GM21786 (cell line): ENCODE measurements around the gene ANTXR2.
"Not testable (repeated sequence)": the region's sequence is repeated elsewhere in the genome, so short reads cannot be mapped to it uniquely, and the experiment has no call there.

Experiments
- ATAC-seq: cut with Tn5 transposase; IDR thresholded peaks from one replicate; pipeline ENCODE4 v1.9.1; 2021; ENCODE audit not compliant: unreplicated experiment

The ANTXR2 gene

GRCh38 chr4:79996851-79997250 lies 76.2 kb downstream of the ANTXR2 start:
- ATAC-seq, result no peak

GRCh38 chr4:79993476-79993875 lies 79.6 kb downstream of the ANTXR2 start:
- no peak for ATAC-seq

- ATAC-seq, result no peak
These were observed 81.4 kb downstream of the ANTXR2 start for GRCh38 chr4:79991601-79992000.

GRCh38 chr4:79991100-79991499 lies 81.9 kb downstream of the ANTXR2 start:
- ATAC-seq, result not testable (repeated sequence)

GRCh38 chr4:79987401-79987800 lies 85.6 kb downstream of the ANTXR2 start:
- ATAC-seq, result no peak

- ATAC-seq, result no peak
These were observed 89.6 kb downstream of the ANTXR2 start for GRCh38 chr4:79983431-79983830.

GRCh38 chr4:79982601-79983322 lies 90.3 kb downstream of the ANTXR2 start:
- ATAC-seq, result no peak

DNA sequence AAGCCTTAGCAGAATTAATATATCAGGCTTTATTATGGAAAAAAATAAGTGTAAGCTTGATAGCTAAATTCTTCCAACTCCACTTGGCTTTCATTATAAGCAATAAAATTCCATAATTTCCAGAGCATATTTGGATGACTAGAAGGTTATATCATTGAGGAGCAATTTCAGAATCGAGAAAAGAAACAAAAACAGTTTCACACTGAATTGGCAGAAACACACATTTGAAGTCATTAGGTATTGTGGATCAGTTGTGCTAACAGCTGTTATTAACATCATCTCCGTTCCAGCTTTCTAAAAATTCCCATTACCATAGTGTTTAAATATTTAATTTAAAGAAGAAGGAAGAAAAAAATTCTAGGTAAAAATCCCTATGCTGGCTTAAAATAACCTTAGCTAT lies 92.6 kb downstream of the ANTXR2 start:
- no peak for ATAC-seq

GRCh38 chr4:79979785-79980437 lies 93.1 kb downstream of the ANTXR2 start:
- no peak for ATAC-seq

- ATAC-seq, result no peak
These were observed 95.7 kb downstream of the ANTXR2 start for GRCh38 chr4:79977131-79977840.

GRCh38 chr4:79964400-79965211 lies 108.4 kb downstream of the ANTXR2 start:
- no peak for ATAC-seq

DNA sequence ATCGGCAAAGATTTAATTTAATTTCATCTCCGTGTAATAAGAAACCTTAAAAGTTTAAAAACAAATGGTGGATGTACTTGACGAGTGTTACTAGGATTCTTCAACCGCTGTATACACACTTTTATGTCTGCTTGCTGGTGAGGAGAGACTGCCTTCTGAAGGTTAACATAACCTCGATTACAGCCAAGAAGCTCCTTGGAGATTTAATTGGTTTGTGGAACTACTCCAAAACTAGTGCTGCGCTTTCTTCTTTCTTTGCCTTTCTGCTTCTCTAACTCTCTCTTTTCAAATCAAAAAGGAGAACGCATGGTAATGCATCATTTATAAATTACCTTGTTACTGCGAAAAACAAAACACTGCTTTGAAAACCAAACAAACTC lies 109.0 kb downstream of the ANTXR2 start:
- ATAC-seq, result no peak

- no peak for ATAC-seq
These were observed 113.4 kb downstream of the ANTXR2 start for GRCh38 chr4:79959652-79960051.

DNA sequence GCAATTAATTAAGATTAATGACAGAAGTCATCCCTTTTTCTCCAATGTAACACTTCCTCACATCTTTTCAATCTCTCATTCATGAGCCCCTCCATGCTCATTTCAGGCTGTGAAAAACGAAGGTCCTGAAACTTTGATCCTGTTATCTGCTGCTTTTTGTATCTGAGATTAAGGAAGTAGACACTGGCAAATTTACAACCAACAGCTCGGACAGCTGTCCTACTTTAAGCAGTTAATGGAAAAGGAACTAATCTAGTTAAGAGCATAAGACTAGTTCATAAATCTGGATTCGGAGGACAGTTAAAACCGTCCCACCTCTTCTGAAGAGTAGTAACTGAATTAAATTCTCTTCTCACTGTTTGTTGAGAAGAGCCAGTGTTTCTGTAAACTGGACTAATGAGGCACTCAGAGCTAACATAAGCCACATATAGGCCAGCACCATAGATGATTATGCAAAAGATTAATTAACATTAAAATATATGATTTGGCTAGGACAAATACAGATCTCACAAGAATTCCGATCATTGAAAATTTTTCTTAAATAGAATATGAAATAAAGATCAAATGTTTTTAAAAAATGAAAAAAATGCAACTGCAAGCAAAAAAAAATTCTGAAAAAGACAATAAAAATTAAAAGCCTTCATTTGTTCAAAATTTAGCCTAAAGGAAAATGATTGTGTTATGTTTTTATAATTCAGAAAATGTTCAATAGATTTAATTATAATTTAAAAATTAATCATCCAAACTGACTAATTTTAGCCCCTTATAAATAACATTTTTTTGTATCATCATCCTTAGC lies 114.4 kb downstream of the ANTXR2 start:
- ATAC-seq, result no peak

DNA sequence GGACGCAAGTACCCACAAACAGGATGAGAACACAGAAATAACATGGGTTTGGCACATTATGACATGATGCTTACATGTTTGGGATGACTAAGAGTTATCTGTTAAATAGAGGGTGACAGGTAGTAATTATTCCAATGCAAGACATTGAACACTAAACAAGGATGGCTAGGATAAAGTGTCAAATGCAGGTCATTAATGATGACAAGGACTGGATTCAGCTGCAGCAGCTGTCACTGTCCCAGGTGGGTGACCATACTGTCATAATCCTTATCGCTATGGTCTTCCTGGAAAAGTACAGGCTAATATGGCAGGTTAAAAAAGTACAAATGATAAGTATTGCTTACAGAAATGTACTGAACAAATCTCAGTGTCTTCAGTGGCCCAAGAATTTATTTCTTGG lies 123.9 kb downstream of the ANTXR2 start:
- no peak for ATAC-seq

DNA sequence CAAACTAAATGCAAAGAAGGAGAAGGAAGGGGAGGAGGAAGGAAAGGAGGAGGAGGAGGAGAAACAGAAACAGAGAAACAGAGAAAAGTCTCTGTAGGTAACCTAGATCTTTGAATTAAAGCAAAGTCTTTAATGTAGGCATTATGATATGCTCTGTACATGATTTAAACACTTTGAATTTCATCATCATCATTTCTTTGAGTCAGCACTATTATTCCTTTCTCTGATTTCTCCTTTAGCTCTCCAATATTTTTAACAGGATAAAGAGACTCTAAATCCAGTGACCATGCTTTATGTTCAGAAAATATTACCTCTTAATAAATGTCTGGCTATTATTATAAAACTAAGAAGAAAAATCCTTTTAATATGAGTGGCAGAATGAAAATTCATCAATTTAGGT lies 124.3 kb downstream of the ANTXR2 start:
- ATAC-seq, result no peak

DNA sequence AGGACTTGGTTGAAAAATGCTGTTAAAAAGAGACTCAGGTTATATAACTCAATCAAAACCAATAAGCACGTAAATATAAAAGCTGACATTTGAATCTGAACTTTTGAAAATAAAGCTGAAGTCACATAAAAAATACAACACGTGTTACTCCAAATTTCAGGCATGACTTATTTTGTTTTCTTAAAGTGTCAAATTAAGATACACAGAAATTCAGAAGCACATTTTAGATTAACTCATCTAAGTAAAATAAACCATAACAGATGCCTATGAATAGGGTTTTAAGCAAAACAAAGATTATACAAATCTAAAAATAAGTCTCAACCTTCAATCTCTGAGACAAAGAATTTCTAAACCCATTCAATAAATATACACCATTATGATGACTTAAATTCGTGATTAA lies 124.8 kb downstream of the ANTXR2 start:
- ATAC-seq, result no peak

- no peak for ATAC-seq
These were observed 125.6 kb downstream of the ANTXR2 start for GRCh38 chr4:79947386-79947785.

DNA sequence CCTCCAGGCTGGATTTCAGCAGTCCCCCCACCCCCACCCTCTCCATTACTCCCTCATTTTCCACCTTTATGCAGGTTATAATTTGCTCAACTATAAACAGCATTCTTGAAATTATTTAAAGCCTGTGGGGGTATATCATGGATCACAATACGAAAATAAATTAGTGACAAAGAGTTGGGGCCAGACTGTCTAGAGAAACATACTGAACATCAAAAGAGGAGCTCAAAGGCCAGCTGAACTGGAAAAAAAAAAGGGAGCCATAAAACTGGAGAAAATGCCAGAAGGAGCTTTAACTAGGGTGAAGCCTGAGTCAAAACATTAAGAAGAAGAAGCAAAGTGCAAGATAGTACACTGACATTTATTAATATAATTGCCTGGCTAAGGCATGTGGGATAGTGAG lies 137.8 kb downstream of the ANTXR2 start:
- no peak for ATAC-seq

GRCh38 chr4:79934660-79935059 lies 138.4 kb downstream of the ANTXR2 start:
- no peak for ATAC-seq

- ATAC-seq, result no peak
These were observed 145.1 kb downstream of the ANTXR2 start for GRCh38 chr4:79927931-79928330.
